CD4-positive, alpha-beta T cell treated with Interferon alpha-2 for 1 hour (primary cell): Measurements from ENCODE around the gene HNRNPUL2.
A peak's percentile ranks its signal among the peaks of the same experiment; 100 is the strongest.

ENCODE experiments used
- DNase-seq, 2 donors: peaks; one replicate each; pipeline ENCODE4 v3.0.0-alpha.2; 2020 to 2022

Gene HNRNPUL2

DNA sequence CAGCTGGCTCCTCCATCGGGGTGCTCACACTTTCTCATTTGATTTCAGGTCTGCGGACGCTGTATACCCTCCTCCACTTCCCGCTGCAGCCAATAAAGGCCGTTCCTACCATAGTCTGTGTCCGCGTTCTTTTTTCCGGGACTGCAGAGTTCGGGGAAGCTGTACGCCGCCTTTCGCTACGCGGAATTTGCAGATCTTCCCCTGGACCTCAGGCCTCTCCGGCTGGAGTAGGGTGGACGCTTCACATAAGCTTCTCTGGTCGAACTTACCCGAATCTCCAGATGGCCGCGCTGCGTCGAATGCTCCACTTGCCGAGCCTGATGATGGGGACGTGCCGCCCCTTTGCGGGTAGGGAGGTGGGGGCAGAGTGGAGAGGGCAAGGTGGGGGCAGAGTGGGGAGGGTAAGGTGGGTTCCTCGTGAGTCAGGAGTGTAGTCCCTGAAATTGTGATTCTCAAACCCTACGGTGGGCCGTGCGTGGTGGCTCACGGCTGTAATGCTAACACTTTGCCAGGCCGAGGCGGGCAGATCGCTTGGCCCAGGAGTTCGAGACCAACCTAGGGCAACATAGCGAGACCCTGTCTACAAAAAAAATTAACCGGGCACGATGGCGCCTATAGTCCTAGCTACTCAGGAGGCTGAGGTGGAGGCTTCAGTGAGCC is 61.5 kb downstream of the HNRNPUL2 start:
- DNase-seq, result peak; percentile 57 to 69

- peak; percentile 93 to 97 for DNase-seq
Observed at GRCh38 chr11:62665075-62665598, 62.1 kb downstream of the HNRNPUL2 start, which contains the start of the genes C11orf98 and CSKMT. Gene C11orf98 (minus strand): TSS chr11:62665210. CDS start chr11:62665169, 41 bp downstream. Gene CSKMT (plus strand): TSS chr11:62665312. CDS start chr11:62665880, 568 bp downstream.

DNA sequence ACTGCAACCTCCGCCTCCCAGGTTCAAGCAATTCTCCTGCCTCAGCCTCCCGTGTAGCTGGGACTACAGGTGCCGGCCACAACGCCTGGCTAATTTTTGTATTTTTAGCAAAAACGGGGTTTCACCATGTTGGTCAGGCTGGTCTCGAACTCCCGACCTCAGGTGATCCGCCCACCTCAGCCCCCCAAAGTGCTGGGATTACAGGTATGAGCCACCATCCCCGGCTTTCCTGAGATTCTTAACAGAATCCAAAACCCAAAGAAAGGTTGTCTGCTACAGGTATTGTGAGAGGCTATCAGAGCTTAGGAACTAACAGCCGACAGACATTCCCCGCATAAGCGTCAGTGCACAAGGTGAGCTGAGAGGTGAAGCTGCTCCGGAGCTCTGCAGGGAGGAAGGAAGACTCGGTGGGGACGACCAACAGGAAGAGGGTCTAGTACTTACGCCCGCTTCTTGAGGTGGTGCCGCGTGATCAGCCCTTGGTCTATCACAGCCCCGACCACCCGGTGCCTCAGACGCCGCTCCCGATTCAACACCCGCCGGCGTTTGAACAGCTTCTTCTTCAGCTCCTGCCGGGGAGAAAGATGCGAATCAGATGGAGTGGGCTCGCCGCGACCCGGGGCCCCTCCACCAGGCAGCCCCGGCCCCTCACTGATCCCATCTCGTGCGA is 62.7 kb downstream of the HNRNPUL2 start:
- DNase-seq, result peak; percentile 59 to 67
